Activated T-cell treated with anti-CD3 and anti-CD28 coated beads, Interleukin-2, amount 50 U/mL, for 24 hours (primary cell): ENCODE results near the gene CRYBA4.
"Not testable (repeated sequence)": the region's sequence is repeated elsewhere in the genome, so short reads cannot be mapped to it uniquely, and the experiment has no call there.

ENCODE experiments used
- DNase-seq: peaks from one replicate; pipeline ENCODE4 v3.0.0-alpha.2; 2020
- H3K27ac Mint-ChIP-seq: 2 replicates; pipeline ENCODE4 v1.8.0; 2020; ENCODE audit warnings: mild to moderate bottlenecking, mixed read lengths
- H3K27me3 Mint-ChIP-seq: 2 replicates; pipeline ENCODE4 v1.8.0; 2020; ENCODE audit warnings: mixed read lengths
- H3K36me3 Mint-ChIP-seq: 2 replicates; pipeline ENCODE4 v1.8.0; 2020; ENCODE audit warnings: low read depth, mixed read lengths
- H3K4me1 Mint-ChIP-seq: 2 replicates; pipeline ENCODE4 v1.8.0; 2020; ENCODE audit warnings: low read depth, mixed read lengths
- H3K4me3 Mint-ChIP-seq: 2 replicates; pipeline ENCODE4 v1.8.0; 2020; ENCODE audit warnings: mild to moderate bottlenecking, moderate library complexity, mixed read lengths
- H3K9me3 Mint-ChIP-seq: 2 replicates; pipeline ENCODE4 v1.8.0; 2020; ENCODE audit warnings: mixed read lengths

CRYBA4 gene

DNA sequence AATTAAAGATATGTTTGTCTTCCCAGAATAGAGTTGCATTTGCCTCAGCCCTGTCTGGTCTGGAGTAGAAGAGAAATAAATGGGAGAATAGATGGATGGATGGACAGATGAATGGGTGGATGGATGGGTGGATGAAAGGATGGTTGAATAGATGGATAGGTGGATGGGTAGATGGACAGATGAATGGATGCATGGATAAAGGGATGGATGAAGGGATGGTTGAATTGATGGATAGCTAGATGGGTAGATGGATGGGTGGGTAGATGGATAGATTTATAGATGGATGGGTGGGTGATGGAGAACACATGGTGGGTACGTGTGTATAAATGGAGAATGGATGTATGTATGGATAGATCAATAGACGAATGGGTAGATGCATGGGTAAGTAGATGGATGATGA is 12.5 kb upstream of the CRYBA4 start:
- Mint-ChIP-seq H3K4me3 (no peak overlapping the region), H3K27ac (no peak overlapping the region)

DNA sequence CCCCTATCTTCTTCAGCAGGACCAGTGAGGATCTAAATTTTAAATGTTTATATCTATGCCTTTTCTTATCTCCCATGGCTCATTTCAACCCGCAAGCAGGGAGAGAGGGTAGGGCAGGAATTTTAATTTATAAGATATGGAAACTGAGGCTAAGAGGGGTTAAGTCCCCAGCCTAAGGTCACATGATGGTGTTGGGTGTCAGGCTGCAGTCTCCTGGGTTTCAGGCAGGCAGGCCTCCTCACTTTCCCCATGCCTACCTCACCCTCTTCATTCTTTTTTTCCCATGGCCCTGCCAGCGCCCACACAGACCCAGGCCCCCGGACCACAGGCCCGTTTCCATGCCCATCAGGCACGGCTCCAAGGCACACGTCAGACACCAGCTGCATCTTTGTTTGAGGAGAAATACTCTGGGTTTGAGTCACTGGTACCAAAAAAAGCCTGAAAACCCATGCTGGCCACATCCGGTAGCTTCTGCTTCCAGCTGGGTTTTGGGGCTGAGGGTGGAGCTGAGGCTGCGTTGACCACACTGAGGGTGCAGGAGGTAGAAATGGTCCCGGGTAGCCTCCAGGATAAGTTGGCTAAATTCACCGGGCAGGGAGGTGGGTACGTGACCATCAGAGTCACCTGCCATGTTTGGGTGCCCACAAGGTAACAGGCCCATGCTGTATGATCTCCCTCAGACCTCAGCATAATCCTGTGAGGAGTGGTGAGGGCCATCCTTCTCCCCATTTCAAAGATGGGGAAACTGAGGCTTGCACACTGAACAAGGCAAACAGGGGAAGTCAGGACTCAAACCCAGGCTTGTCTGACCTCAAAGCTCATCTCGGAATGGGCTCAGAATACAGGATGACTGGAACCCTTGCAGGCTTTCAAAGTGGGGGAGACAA is 11.4 kb upstream of the CRYBA4 start:
- H3K27ac Mint-ChIP-seq = peak overlapping the region; percentile 80
- H3K4me3 Mint-ChIP-seq = peak overlapping the region; percentile 12
- H3K9me3 Mint-ChIP-seq = no peaks in the 10 kb centered on the region
- no peaks in the 10 kb centered on the region for H3K36me3 Mint-ChIP-seq
- H3K27me3 Mint-ChIP-seq = no peaks in the 10 kb centered on the region
- peak; percentile 50 for DNase-seq
- H3K4me1 Mint-ChIP-seq = peaks cover 28% of the 10 kb centered on the region

More for the DNA sequence above, 12.5 kb upstream of the CRYBA4 start:
- Mint-ChIP-seq H3K9me3 (no peaks in the 10 kb centered on the region), H3K27me3 (no peaks in the 10 kb centered on the region), H3K4me1 (peaks cover 31% of the 10 kb centered on the region), H3K36me3 (no peaks in the 10 kb centered on the region)
- no peak for DNase-seq

DNA sequence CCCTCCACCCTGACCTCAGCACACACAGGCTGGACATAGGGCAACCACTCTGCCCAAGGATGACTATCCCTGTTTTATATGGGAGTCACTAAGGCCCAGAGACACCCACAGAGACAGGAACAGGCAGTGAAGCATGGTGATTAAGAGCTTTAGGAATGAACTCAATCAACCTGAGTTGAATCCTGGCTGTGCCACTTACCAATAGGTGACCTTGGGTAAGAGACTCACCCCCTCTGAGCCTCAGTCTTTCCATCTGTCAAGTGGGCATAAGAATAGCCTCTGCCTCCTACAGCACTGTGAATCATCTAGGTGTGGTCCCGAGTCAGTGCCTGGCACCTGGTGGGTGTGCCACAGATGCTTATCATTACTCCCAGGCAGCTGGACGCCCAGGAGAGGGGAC is 10.8 kb upstream of the CRYBA4 start:
- Mint-ChIP-seq H3K9me3 (no peaks in the 10 kb centered on the region), H3K4me1 (peaks cover 28% of the 10 kb centered on the region), H3K4me3 (no peak overlapping the region), H3K27me3 (no peaks in the 10 kb centered on the region), H3K27ac (no peak overlapping the region), H3K36me3 (no peaks in the 10 kb centered on the region)
- no peak for DNase-seq

DNA sequence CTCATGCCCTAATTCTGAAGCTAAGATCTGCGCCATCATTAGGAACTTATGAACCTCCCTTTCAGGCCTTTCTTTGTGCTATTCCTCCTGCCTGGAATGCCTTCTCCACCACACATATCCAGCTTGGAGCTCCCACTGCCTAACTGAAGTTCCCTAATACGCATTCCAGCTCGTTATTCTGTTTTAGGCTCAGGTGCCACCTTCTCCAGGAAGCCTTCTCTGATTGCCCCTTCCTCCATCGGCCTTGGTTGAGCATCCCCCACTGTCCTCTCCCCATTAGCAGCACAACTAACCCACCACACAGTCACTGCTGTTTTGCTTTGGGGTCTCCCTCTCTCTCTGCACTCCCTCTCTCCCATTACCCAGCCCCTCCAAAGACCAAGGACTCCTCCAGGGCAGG is 9.1 kb upstream of the CRYBA4 start:
- Mint-ChIP-seq H3K27ac (no peak overlapping the region), H3K9me3 (no peaks in the 10 kb centered on the region), H3K4me1 (peaks cover 23% of the 10 kb centered on the region), H3K27me3 (no peaks in the 10 kb centered on the region), H3K36me3 (no peaks in the 10 kb centered on the region), H3K4me3 (no peak overlapping the region)
- no peak for DNase-seq

DNA sequence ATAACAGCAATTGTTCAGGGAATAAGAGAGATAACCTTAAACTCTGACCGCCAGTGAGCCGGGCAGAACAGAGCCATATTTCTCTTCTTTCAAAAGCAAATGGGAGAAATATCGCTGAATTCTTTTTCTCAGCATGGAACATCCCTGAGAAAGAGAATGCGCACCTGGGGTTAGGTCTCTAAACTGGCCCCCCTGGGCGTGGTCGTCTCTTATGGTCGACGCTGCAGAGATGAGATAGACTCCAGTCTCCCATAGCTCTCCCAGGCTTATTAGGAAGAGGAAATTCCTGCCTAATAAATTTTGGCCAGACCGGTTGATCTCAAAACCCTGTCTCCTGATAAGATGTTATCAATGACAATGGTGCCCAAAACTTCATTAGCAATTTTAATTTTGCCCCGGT is 8.0 kb upstream of the CRYBA4 start:
- not testable (repeated sequence) for DNase-seq, H3K27me3 Mint-ChIP-seq, H3K4me3 Mint-ChIP-seq, H3K9me3 Mint-ChIP-seq, H3K27ac Mint-ChIP-seq, H3K36me3 Mint-ChIP-seq
- H3K4me1 Mint-ChIP-seq = peaks cover 19% of the 10 kb centered on the region

DNA sequence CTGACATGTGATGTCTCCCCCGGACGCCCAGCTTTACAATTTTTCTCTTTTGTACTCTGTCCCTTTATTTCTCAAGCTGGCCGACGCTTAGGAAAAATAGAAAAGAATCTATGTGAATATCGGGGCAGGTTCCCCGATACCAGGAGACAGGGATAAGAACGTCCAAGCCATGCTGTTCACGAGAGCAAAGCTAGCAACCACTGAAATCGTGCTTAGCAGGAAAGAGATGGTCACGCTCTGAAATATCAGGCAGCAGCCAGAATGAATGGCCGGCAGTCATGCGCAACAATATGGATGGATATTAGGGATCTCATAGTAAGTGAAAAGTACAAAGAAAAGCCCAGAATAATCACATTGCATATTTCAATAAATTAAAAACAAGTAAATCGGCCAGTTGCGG is 7.4 kb upstream of the CRYBA4 start:
- H3K9me3 Mint-ChIP-seq = no peaks in the 10 kb centered on the region
- DNase-seq = no peak
- H3K27me3 Mint-ChIP-seq = no peaks in the 10 kb centered on the region
- no peak overlapping the region for H3K27ac Mint-ChIP-seq
- no peak overlapping the region for H3K4me3 Mint-ChIP-seq
- no peaks in the 10 kb centered on the region for H3K36me3 Mint-ChIP-seq
- H3K4me1 Mint-ChIP-seq = peaks cover 17% of the 10 kb centered on the region

DNA sequence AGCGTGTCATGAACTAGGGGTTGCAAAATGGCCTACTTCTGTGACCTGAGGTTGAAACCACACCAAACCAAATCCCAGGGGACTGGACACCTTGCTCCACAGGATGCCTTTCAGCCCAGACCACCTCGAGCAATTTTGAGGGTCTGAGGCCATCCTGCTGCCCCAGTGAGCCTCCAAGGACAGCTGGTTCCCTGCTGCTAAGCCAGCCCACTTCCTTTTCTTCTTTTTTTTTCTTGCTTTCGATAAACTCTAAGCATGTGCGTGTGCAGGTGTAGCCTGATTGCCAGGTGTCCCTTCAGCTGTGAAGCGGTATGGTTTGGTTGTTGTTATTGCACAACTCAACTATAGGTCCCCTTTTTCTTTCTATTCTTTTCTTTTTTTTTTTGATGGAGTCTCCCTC is 6.6 kb upstream of the CRYBA4 start:
- Mint-ChIP-seq H3K27me3 (no peaks in the 10 kb centered on the region), H3K4me1 (peaks cover 9% of the 10 kb centered on the region)

DNA sequence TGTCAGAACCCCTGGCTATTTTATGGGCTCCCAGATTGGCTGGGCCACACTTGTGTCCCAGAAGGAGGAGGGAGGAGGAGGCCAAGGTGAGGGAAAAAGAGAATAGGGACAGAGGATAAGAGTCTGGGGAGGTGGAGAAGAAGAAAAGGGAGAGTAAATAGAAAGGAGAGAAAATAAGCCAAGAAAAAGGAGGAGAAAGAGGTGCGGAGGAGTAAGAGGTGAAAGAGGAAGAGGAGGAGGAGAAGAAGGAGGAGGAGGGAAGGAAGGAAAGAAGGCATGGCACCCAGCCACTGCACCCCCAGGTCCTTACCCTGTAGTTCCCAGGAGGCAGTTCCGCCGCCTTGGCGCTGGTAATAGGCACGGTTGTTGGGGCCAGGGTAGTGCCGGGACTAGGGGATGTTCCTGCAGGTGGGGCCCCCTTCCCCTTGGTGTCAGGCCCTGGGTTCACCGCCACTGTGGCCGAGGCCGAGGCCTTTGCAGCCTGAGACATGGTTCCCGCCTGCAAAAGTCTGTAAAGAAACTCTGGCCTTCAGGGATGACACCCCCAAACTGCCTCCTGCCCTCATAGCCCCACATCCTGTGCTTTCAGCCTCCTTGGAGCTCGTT is 5.8 kb upstream of the CRYBA4 start:
- no peak for DNase-seq
- H3K9me3 Mint-ChIP-seq = no peaks in the 10 kb centered on the region
- peaks cover 1% of the 10 kb centered on the region for H3K4me1 Mint-ChIP-seq
- no peak overlapping the region for H3K4me3 Mint-ChIP-seq
- H3K36me3 Mint-ChIP-seq = no peaks in the 10 kb centered on the region
- H3K27ac Mint-ChIP-seq = no peak overlapping the region
- H3K27me3 Mint-ChIP-seq = no peaks in the 10 kb centered on the region

More for the DNA sequence above, 6.6 kb upstream of the CRYBA4 start:
- H3K9me3 Mint-ChIP-seq = no peaks in the 10 kb centered on the region
- H3K27ac Mint-ChIP-seq = no peak overlapping the region
- no peak for DNase-seq
- H3K36me3 Mint-ChIP-seq = no peaks in the 10 kb centered on the region
- no peak overlapping the region for H3K4me3 Mint-ChIP-seq

DNA sequence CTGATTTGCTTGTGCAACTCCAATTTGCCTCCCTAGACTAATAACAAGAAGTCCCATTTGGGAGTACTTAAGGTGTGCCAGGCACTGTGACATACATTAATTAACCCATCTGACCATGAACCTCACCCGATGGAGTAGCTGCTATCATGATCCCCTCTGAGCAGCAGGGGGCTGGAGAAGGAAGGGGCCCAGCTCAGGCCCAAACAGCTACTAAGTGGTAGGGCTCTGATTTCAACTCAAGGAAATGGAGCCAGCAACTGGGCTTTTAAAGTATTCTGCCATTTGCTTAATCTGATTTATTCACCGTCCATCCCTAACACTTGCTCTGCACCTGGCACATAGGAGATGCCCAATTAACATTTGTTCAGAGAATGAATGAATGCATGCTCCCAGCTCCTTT is 5.1 kb upstream of the CRYBA4 start:
- no peaks in the 10 kb centered on the region for H3K36me3 Mint-ChIP-seq
- H3K27me3 Mint-ChIP-seq = no peaks in the 10 kb centered on the region
- DNase-seq = no peak
- H3K27ac Mint-ChIP-seq = no peak overlapping the region
- peaks cover 1% of the 10 kb centered on the region for H3K4me1 Mint-ChIP-seq
- no peak overlapping the region for H3K4me3 Mint-ChIP-seq
- H3K9me3 Mint-ChIP-seq = no peaks in the 10 kb centered on the region

DNA sequence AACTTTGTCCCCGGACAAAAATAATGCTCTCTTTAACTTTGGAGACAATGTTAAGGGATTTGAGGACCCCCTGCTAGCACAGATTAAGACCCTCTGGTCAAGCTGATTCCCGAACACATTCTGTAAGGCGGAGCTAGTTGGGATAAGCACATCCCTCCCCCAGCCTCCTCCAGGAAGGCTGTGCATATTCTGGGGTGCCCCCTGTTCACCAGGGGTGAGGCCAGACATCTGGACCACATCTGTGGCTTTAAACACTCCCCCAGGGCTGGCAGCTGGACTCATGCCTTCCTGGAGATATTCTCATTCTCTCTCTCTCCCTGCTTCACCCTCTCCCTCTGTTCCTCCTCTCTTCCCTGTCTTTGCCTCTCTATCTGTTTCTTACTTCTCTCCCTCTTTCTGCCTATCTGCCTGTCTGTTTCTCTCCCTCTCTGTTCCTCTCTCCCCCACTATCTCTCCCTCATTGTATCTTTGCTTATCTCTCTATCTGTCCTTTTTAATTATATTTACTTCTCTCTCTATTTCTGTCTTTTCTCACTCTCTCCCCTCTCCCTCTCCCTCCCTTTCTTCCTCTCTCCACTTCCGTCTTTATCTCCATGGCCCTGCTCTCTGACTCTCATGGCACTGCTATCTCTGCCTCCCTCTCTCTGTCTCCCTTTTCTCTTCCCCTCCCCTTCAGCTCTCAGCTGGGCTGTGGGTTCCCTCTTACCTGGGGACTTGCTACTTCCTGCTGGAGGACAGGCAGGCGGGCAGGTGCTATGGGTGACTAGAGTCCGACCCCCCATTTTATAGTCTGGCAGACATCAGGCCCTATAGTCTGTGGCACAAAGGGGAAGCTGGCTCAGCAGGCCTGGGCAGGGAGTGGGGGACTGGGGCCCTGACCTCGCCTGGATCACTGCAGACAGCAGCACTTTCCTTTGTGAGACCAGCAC is 4.2 kb upstream of the CRYBA4 start, which contains the start of gene CRYBB1:
CRYBB1 (minus strand) TSS at position 757 of the 929 bp plus-strand sequence. CDS start 1,708 bp downstream, outside the sequence.
- Mint-ChIP-seq H3K9me3 (no peaks in the 10 kb centered on the region), H3K27ac (no peak within 1 kb of the TSS), H3K4me3 (no peak within 1 kb of the TSS), H3K4me1 (peaks cover 1% of the 10 kb centered on the region), H3K36me3 (no peaks in the 10 kb centered on the region), H3K27me3 (no peaks in the 10 kb centered on the region)
- no peak for DNase-seq

DNA sequence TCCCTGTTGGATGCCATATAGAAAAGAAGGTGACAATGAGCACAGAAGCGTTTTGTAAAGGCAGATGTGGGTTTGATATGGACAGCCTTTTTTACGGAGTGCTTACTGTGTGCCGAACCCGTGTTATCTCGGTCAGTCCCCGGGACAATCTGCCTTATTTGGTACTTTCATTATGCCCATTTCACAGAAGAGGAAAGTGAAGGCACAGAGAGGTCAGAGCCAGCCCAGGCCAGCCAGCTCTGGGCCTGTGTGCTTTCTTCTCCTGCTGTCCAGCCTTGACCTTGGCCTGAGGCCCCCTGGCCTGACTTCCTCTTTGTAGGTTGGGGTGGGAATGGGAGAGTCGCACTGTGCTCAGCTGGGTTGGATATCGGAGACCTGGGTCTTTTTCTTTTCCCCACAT is 3.3 kb upstream of the CRYBA4 start:
- H3K27ac Mint-ChIP-seq = no peak overlapping the region
- H3K4me3 Mint-ChIP-seq = no peak overlapping the region
- no peaks in the 10 kb centered on the region for H3K36me3 Mint-ChIP-seq
- DNase-seq = no peak
- no peaks in the 10 kb centered on the region for H3K27me3 Mint-ChIP-seq
- H3K4me1 Mint-ChIP-seq = peaks cover 1% of the 10 kb centered on the region
- H3K9me3 Mint-ChIP-seq = no peaks in the 10 kb centered on the region

DNA sequence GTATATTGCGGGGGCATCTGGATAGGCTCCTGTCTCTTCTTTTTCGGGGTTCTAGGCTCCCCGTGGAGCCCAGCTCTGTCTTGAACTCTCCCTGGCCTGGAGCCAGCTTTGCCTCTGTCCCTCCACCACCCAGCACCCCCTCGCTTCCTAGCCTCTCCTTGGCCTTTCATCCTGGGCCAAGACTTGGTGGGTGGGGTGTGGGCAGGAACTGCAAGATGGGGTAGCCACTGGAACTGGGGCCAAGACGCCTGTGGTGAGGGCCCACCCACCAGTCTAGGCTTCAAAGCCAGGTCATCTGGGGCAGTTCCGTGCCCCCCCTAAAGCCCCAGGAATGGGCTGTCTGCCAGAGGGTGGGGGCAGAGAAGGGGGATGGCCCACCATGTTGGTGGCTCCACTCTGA is 2.3 kb upstream of the CRYBA4 start:
- Mint-ChIP-seq H3K9me3 (no peaks in the 10 kb centered on the region), H3K36me3 (no peaks in the 10 kb centered on the region), H3K4me3 (no peak overlapping the region), H3K27me3 (no peaks in the 10 kb centered on the region), H3K27ac (no peak overlapping the region), H3K4me1 (peaks cover 1% of the 10 kb centered on the region)
- DNase-seq = no peak

DNA sequence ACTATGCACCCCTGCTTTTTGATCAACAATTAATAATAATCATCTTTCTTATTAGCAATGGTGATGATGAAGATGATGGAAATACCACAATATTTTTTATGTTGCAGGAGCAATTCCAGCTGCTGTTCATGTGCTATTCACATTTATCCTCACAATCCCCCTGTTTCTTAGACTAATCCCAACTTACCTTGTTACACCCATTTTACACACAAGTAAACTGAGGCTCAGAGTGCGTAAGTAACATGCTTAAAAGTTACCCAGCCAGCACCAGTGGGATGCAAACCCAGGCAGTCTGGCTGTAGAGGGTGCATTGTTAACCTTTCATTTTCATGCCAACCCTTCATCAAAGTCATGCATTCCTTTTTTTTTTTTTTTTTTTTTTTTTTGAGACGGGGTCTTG is 1.6 kb upstream of the CRYBA4 start:
- Mint-ChIP-seq H3K27me3 (no peaks in the 10 kb centered on the region), H3K9me3 (no peaks in the 10 kb centered on the region), H3K36me3 (no peaks in the 10 kb centered on the region), H3K4me3 (no peak overlapping the region), H3K27ac (no peak overlapping the region), H3K4me1 (peaks cover 1% of the 10 kb centered on the region)
- no peak for DNase-seq

DNA sequence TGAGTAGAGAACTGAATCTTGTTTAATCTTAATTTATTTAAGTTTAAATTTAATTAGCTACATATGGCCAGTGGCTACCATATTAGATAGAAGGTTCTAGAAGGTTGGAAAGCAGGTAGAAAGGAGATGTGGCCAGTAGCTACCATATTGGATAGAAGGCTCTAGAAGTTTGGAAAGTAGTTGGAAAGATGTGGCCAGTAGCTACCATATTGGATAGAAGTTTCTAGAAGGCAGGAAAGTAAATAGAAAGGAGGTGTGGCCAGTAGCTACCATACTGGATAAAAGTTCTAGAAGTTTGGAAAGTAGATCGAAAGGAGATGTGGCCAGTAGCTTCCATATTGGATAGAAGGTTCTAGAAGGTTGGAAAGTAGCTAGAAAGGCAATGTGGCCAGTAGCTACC is 2.2 kb downstream of the CRYBA4 start:
- no peak overlapping the region for H3K27ac Mint-ChIP-seq
- no peaks in the 10 kb centered on the region for H3K27me3 Mint-ChIP-seq
- H3K36me3 Mint-ChIP-seq = no peaks in the 10 kb centered on the region
- H3K9me3 Mint-ChIP-seq = no peaks in the 10 kb centered on the region
- peaks cover 4% of the 10 kb centered on the region for H3K4me1 Mint-ChIP-seq
- DNase-seq = no peak
- no peak overlapping the region for H3K4me3 Mint-ChIP-seq
